Measurements from ENCODE around the gene SLC19A2.

DNA sequence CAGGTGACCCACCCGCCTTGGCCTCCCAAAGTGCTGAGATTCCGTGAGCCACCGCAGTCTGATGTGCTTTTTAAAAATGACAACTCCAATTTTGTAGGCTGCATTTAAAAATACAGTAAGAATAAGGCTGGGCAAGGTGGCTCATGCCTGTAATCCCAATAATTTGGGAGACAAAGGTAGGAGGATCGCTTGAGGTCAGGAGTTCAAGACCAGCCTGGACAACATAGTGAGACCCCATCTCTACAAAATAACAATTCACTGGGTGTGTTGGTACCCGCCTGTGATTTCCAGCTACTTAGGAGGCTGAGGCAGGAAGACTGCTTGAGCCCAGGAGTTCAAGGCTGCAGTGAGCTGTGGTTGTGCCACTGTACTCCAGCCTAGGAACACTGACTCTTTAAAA is 23.4 kb downstream of the SLC19A2 start:
- TF ChIP-seq EP300 (IDR thresholded peaks at IDR 0.05) (no peak), BHLHE40 (IDR thresholded peaks at IDR 0.05; ENCODE audit: low read depth, low read length) (no peak), RARB (CRISPR knock-in tag; IDR thresholded peaks at IDR 0.05) (no peak), CHD2 (IDR thresholded peaks at IDR 0.05; ENCODE audit: low read length, partially characterized antibody) (no peak), PHF8 (IDR thresholded peaks at IDR 0.05; ENCODE audit: borderline replicate concordance, low read depth) (no peak)
- TF ChIP-seq, protein P1, sequence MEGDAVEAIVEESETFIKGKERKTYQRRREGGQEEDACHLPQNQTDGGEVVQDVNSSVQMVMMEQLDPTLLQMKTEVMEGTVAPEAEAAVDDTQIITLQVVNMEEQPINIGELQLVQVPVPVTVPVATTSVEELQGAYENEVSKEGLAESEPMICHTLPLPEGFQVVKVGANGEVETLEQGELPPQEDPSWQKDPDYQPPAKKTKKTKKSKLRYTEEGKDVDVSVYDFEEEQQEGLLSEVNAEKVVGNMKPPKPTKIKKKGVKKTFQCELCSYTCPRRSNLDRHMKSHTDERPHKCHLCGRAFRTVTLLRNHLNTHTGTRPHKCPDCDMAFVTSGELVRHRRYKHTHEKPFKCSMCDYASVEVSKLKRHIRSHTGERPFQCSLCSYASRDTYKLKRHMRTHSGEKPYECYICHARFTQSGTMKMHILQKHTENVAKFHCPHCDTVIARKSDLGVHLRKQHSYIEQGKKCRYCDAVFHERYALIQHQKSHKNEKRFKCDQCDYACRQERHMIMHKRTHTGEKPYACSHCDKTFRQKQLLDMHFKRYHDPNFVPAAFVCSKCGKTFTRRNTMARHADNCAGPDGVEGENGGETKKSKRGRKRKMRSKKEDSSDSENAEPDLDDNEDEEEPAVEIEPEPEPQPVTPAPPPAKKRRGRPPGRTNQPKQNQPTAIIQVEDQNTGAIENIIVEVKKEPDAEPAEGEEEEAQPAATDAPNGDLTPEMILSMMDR (IDR thresholded peaks at IDR 0.05): no peak
- TF ChIP-seq, protein P2, sequence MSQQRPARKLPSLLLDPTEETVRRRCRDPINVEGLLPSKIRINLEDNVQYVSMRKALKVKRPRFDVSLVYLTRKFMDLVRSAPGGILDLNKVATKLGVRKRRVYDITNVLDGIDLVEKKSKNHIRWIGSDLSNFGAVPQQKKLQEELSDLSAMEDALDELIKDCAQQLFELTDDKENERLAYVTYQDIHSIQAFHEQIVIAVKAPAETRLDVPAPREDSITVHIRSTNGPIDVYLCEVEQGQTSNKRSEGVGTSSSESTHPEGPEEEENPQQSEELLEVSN (IDR thresholded peaks at IDR 0.05; ENCODE audit: borderline replicate concordance, low read depth): no peak

All from A549 (cell line).